Stimulated activated CD4-positive, alpha-beta T cell treated with anti-CD3 and anti-CD28 coated beads, TNF-alpha, amount 100 ng/mL, for 4 hours (primary cell): ENCODE measurements around the gene SLC9B2.

Experiments
- DNase-seq, 3 experiments: peaks; one replicate each; pipeline ENCODE4 v3.0.0-alpha.2; 2020; ENCODE audit warnings: low read depth in 3 of 3

SLC9B2 gene, protein sequence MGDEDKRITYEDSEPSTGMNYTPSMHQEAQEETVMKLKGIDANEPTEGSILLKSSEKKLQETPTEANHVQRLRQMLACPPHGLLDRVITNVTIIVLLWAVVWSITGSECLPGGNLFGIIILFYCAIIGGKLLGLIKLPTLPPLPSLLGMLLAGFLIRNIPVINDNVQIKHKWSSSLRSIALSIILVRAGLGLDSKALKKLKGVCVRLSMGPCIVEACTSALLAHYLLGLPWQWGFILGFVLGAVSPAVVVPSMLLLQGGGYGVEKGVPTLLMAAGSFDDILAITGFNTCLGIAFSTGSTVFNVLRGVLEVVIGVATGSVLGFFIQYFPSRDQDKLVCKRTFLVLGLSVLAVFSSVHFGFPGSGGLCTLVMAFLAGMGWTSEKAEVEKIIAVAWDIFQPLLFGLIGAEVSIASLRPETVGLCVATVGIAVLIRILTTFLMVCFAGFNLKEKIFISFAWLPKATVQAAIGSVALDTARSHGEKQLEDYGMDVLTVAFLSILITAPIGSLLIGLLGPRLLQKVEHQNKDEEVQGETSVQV

DNA sequence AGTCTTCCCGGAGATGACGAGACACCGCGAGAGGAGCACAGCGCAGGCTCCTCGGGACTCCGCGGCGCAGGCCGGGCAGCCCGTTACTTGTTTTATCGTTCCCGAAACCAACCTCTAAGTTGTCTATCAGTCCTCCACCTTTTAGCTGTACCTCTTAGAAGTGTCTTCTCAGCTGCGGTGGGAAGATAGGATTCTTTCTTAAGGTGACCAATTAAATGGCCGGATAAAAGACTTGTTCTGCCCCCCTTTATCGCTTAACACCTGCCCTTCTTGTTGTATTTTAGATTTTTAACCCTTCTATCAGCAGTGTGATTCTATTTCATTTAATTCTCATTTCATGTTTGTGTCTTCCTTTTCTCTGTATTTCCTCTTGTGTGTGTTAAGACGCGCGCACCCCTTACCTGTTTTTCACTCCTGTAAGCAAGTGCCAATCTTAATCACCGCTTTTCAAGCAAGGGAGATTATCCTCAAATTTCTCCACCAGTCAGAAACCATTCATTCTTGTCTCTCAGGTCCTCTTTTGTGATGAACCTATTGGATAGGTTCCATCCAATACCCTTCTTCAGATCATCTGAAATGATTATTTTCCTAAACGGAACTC, at the start of gene SLC9B2:
TSS of gene SLC9B2 (minus strand) at position 15 of the 601 bp plus-strand sequence. CDS start 9,211 bp downstream, outside the sequence.
- DNase-seq, result no peak

DNA sequence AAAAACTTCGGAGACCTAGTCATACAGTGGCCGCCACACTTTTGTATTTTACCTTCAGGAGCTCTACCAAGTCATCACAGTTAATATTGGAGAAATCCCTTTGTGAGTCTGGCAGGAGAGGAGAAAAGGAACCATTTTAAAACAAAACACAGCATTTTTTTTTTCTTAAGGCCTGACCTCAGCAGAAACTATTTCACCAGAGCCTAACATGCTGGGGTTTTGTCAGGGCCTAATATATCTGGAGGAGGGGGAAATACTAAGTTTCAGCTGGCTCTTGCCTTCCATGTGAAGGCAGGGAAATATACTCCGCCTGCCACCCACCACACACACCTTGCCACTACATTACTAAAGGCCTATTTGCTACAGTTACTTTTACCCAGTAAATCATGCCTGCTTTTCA, 49.6 kb upstream of the SLC9B2 start:
- no peak for DNase-seq

DNA sequence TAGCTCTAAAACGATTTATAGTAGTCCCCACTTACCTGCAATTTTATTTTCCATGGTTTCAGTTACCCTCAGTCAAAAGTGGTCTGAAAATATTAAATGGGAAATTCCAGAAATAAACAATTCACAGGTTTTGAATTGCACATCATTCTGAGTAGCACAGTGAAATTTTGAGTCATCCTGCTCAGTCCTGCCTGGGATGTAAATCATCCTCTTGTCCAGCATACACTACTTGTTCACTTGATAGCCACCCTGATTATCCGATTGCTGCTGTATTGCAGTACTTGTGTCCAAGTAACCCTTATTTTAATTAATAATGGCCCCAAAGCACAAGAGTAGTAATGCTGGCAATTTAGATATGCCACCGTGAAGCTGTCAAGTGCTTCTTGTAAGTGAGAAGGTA, 46.6 kb upstream of the SLC9B2 start:
- DNase-seq, result no peak

DNA sequence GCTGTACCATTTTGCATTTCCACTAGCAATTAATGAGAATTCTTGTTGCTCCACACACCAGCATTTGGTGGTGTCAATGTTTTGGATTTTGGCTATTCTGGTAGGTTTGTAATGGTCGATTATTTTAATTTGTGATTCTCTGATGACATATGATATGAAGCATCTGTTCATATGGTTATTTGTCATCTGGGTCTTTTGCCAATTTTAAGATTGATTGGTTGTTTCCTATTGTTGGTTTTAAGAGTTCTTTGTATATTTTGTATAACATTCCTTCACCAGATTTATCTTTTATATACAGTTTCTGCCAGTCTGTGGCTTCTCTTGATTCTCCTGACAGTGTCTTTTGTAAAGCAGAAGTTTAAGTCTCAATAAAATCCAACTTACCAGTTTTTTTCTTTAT, 41.6 kb upstream of the SLC9B2 start:
- no peak for DNase-seq

DNA sequence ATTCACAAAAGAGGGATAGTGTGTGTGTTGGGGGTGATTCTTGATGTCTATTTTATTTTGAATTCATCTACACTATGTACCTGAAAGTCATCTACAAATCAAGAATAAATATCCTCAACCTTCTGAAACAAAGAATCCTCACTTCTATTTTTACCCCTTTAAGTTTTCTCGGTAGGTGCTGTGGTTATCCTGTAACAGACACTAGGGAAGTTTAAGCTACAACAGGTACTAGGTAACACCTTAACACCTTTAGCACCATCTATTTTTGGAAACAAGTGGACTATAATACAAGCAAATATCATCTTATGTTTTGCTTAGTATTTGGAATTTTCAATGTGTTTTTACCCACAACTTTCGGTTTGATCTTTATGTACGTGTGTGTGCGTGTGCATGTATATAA, 35.0 kb upstream of the SLC9B2 start:
- no peak for DNase-seq

DNA sequence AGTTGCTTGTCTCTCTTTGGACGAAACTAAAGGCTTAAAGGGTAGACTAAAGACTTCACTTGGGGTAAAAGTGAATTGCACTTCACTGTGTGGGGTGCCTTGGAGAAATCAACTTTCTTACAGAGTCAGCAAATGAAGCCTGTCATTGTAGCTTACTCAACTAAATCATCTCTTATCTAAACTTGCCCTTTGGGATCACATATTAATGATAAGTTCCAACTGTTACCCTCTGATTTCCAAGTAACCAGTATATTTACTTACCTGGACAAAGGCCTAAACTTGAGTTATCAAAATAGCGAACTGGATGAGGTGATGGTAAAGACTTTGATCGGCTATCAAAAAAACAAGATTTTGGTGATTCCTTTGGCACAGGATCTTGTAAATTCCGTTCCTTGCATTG, 32.0 kb upstream of the SLC9B2 start:
- no peak for DNase-seq

DNA sequence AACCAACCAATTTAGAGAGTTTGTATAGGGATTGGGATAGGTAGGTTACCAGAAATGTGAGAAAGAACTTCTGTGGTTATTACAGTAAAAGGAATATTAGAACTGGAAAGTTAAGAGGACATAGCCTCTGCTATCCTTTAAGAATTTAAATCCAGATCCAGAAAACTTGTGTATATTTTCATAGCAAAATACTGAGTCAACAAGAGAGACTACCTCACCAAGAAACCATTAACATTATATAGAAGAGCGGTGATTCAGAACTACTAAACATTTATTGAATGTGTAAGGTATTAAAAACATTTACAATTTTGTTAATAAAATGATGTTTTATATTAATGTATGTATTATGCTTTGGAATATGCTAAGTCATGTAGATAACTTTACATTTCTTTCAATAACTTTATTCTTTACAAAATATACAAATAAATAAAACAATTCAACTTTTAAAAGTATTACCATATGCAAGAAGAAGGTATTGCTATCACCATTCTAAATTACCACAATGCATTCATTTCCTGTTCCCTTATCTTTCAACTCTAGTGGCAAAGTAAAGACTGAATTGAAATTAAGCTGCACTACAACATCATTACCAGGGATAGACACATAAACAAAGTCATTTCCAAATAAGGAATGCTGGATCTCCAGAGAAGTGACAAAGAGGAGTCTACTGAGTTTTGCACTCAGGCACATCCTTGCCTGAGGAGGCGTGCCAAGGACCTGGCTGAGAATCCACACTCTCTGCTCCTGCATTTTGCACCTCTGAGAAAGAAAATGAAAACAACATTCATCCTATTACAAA, 29.2 kb upstream of the SLC9B2 start:
- DNase-seq, result no peak

DNA sequence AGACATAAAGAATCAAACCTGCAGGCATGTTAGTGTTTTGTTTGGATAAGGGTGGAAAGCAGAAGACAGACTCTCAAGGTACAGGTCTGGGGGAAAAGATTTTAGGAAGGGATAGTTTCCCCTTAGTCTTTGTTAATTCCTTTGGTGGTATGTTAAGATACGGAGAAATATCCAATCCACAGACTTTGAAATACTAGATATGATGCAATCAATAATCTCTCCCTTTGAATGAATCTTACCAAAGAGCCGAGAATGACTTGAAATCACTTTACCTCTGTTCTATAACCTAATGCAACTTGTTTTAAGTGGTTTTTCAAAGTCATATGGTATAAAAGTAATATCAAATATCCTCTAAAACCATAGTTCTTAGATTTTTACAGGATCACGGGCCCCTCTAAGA, 28.3 kb upstream of the SLC9B2 start:
- DNase-seq, result no peak

DNA sequence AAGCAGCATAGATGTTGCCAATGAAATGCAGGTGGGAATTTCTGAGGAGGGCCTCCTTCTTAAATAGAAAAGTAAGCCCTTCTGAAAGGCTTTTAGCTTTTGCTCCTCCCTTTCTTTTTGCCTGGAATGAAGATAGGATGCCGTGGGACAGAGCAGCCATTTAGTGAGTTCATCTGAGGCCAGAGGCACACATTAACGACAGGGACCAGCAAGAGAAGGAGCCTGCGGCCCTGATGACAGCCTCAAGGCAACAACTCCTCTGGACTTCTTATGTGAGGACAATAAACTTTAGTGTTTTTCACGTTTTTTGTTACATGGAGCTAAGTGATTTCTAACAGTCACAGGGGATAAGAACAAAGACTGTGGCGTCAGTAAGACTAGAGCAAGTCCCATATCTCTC, 24.1 kb upstream of the SLC9B2 start:
- DNase-seq, result no peak

DNA sequence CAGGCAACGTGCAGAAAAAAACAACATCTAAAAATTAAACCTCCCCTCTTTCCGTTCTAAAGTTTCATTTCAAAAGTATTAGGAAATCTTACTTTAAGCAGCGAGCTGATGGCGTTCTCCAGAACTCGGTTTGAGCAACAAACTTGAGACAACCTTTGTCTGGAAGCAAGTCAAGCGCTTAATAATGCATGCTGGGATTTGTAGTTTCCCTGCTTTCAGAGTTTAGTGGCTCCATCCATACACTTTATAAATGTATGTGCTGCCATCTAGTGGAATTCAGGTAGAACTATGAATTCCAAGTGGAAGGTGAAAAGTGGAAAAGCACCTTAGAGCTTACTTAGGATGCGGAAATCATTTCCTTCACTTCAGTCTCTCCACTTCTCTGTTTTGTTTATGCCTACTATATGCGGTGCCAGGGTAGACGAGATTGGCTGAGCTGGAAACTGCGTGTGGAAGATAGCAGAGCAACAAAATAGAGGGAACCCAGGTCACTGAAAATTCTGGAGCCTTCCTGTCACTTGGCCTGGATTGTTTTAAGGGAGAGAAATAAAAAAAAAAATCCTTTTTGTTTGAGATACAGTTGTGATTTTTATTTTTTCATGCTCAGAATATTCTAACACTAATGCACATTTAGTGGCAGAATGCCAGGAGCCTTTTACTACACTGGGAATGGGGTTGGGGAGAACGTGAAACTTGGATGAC, 23.3 kb upstream of the SLC9B2 start, which contains the start of gene BDH2:
TSS of gene BDH2 (minus strand) at position 144 of the 702 bp plus-strand sequence. CDS start 3,580 bp downstream, outside the sequence.
- DNase-seq, result peak in 1 of 3 experiments; percentile 8

DNA sequence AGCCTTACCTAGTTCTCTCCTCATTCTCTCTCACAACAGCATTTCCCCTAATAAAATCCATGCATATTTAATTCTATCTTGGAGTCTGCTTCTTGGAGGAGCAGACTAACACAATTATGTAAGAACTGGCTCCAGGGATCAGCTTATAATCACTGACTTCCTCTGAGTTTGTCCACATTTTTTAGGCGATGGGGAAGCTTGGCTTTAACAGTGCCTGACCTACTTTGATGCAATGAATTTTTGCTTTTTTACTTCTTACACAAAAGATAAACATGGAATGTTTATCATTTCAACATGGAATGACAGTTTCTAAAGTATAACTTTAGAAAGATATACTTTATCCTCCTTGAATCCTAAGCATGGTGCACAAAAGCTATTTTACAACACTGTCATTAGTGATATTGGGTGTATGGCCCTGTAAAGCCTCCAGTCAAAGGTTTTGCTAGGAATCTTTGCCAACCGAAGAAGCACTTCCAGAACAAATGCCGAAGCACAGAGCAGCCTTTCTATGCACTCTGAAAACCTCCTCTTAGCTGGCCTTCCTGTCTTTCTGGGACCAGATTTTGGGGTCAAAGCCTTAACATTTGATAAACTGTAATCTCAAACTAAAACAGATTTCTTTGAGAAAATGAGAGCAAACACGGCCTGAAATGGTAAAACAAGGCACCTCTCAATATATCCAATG, 22.3 kb upstream of the SLC9B2 start:
- DNase-seq, result no peak

DNA sequence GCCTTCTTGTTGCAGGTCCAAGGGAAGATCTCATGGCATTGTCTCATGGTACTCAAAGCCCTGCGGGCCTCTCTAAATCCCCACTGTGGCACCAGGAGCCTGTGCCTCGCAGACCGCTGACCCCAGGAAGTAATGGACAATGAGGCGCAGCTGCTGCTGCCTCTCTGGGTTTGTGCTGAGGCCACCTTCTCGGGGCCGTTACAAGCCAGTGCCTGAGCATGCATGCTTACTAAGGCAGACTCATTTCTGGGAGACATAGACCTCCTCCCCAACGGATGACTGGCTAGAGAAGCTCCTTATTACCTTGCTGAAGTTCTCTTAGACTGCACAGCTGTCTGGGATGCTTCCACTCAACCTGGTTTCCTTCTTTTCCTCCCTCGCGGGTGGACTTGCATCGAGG, 21.8 kb upstream of the SLC9B2 start:
- DNase-seq, result no peak

DNA sequence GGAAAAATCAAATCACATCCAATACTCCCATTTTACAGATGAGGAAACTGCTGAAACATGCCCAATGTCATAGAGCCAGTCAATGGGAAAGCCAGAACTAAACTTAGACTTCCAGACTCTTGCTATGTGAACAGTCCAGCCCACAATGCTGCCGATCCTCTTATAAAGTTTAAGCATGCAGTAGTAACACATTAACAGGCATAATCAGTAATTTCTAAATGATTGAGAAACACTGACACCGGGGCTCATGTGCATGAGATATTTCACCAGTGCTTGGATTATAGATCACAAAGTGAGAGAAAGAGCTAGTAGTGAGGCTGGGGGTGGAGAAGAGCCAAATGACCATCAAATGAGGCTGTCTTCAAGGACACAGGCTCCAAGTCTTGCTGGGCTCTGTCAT, 20.6 kb upstream of the SLC9B2 start:
- DNase-seq, result no peak

DNA sequence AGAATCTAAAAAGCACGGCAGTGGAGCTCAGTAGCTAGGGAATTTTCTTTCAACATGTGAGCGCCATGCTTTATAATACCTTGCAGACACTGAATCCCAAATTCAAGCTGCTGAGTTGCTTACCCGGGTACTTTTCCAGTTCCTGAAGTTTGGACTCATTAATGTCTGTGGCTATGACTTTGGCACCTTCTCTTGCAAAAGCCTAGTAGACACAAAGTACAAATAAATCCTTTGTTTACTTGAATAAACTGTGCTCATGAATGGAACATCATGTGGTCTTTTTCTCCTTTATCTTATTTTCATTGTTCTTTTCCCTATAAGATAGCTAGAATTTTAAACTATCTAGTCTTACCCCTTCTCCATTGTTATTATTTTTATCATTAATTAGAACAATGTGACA, 18.5 kb upstream of the SLC9B2 start:
- DNase-seq, result no peak

DNA sequence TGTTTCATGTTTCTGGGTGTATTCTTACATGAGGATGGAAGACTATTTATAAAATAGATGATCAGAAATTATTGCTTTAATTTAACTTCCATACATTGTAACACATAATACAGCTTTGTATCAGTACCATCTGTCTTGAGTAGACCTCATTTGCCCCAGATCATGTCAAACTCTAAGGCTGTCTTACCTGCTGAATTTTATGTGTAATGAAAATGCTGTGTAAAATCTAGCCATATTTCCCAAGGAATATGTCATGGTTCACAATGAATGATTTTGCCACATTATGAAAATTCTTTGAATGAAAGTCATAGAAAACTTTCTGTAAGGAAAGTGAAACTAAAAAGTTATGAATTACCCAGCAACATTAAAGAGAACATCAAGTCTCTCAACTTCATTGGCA, 15.7 kb upstream of the SLC9B2 start:
- DNase-seq, result no peak

DNA sequence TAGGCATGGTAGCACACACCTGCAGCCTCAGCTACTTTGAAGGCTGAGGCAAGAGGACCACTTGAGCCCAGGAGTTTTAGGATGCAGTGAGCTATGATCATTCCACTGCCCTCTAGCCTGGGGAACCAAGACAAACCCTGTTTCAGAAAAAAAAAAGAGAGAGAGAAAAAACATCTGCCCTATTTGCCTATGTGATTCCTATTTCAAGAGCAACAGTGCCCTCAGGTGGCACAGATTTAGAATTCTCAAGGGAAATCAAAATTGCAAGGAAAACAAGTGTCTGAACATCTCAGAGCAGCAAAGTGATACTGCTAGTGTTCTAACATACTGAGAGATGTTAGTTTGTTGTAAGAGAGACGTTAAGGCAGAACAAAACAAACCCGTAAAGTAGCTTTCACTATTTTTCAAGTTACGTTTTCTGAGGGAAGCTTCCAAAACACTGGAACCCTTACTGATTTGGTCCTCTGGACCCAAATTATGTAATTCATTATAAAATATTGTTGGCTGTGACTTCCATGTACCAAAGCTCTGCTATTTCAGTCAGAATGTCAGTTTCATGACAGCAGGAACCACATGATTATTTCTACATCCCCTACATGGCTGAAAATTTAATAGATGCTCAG, 15.2 kb upstream of the SLC9B2 start:
- peak in 1 of 3 experiments; percentile 21 for DNase-seq

DNA sequence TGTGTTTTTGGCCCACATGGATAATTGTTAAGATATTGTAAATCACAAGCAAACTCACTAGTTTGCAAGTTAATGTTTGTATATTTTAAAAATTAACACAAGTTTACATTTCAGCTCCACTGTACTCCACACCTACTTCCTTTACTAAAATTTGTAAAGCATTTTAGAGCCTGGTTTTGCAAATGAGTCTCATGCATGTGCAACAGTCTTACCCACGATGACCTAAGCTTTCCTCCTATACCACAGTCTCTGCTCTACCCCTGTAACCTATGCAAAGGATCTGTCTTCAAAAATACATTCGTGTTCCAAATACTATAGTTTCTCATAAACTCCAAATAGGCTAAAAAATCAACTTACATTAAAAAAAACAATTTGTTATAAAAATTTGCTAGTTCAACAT, 12.9 kb upstream of the SLC9B2 start:
- no peak for DNase-seq

DNA sequence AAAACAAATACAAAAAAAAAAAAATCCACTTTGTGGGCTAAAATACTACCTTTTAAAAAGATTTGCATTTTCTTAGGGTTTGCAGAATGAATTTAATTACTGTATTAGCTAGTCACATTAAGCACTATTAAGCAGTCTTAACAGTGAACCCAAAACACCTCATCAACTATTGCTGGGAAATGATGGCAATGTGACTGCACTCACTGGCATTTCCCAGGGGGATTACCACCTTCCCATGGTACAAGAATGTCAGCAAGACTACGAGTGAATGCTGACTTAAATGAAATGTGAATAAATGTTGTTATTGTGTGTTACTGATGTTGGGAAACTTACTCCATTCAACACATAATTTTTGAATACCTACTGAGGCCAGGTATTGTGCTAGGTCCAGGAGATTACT, 10.0 kb upstream of the SLC9B2 start:
- DNase-seq, result no peak

DNA sequence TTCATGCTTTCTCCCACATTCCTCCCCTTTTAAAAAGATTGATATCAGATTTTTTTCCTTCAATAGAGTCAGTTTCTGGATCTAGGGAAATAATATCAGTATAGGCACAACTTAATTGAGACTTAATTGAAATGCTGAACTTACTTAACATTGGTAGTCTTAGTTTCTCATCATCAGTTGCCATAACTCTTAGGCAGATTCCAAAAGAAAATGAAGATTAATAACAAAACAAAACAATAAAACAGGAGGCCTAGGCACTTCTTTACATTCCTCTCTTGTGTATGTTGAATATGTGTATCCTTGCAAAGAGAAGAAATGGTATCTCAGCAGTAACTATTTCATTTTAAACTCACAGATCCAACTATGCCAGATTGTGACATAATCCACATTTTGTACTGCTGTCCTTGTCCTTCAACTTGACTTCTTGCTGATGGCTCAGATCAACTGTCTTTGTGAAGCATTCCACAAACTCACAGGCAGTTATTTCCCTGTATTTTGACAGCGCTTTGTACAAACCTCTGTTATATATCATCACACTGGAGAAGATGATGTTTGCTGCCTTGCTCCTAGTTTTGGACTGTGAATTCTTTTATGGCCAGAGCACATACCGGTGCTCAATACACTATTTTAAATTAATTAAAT, 9.1 kb upstream of the SLC9B2 start:
- DNase-seq, result no peak

DNA sequence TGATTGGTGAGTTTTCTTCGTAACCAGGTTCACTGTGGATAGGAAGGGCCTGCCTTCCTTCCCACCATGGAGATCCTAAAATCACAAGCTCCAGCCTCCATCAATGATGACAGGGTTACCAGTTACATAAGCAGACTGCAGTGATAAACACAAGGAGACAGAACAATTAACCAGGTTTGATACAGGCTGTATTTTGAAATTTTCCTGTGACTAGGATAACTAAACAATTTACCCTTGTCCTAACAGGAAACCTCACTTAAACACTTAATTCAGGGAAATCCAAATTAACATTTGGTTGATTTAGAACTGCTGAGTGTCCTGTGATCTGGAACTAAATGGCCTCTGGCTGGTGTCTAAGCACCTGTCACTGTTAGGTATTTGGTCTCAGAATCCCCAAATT, 3.1 kb upstream of the SLC9B2 start:
- no peak for DNase-seq
